Activated T-helper 1 cell treated with anti-CD3 and anti-CD28 coated beads, Interleukin-12 subunit alpha, Interleukin-12 subunit beta, Interleukin-2, Interleukin-4 antibody, amounts not matched to agents 30 ng/mL and 10 ng/mL and 1 ng/mL, durations not matched to agents 14 hours and 24 hours and 36 hours (primary cell): ENCODE data around the gene PITPNM2. TPM values are rescaled to one million over a fixed set of nuclear protein-coding genes. Genes with fewer than 3 reads are reported as not detected.

Experiments used
- DNase-seq: peaks from one replicate; pipeline ENCODE4 v3.0.0; 2021; ENCODE audit warnings: low spot score
- H3K27ac Mint-ChIP-seq: one replicate; pipeline ENCODE4 v1.8.0; 2021; ENCODE audit warnings: mild to moderate bottlenecking, mixed read lengths
- H3K27me3 Mint-ChIP-seq: one replicate; pipeline ENCODE4 v1.8.0; 2022; ENCODE audit warnings: mild to moderate bottlenecking, moderate library complexity, mixed read lengths; ENCODE audit not compliant: insufficient read depth
- H3K36me3 Mint-ChIP-seq: one replicate; pipeline ENCODE4 v1.8.0; 2021; ENCODE audit warnings: low read depth, mixed read lengths
- H3K4me1 Mint-ChIP-seq: one replicate; pipeline ENCODE4 v1.8.0; 2021; ENCODE audit warnings: low read depth, mixed read lengths
- H3K4me3 Mint-ChIP-seq: one replicate; pipeline ENCODE4 v1.8.0; 2021; ENCODE audit warnings: mild to moderate bottlenecking, moderate library complexity, mixed read lengths
- H3K9me3 Mint-ChIP-seq: one replicate; pipeline ENCODE4 v1.8.0; 2021; ENCODE audit warnings: mixed read lengths
- intact Hi-C: fragments of 100-400 bp; cut with micrococcal nuclease; formaldehyde crosslinking; loops from one replicate; pipeline ENCODE4 v1.15.1; 2024
- total RNA-seq: library from RNA; stranded (reverse); gene quantifications from 2 replicates; pipeline ENCODE4 v1.2.3, GENCODE V29; 2022

Gene PITPNM2
- total RNA-seq, 1 donor from 2014 or later: 22.3 TPM

GRCh38 chr12:123126294-123127181 is 24.4 kb downstream of the PITPNM2 start:
- Mint-ChIP-seq H3K27ac (no peak overlapping the region), H3K9me3 (no peaks in the 10 kb centered on the region), H3K4me3 (no peak overlapping the region), H3K27me3 (no peaks in the 10 kb centered on the region), H3K4me1 (peaks cover 33% of the 10 kb centered on the region), H3K36me3 (peaks cover 6% of the 10 kb centered on the region)
- intact Hi-C loops: no loop called here
- no peak for DNase-seq

GRCh38 chr12:123122626-123123025 is 28.3 kb downstream of the PITPNM2 start:
- H3K27ac Mint-ChIP-seq: peak overlapping the region; percentile 15
- no peaks in the 10 kb centered on the region for H3K27me3 Mint-ChIP-seq
- intact Hi-C loops: loop anchor here (5.0 kb wide), 2 partner anchors 45 to 80 kb away; no protein-coding TSS in a partner anchor
- peaks cover 58% of the 10 kb centered on the region for H3K4me1 Mint-ChIP-seq
- no peak for DNase-seq
- peak overlapping the region; percentile 53 for H3K4me3 Mint-ChIP-seq
- H3K36me3 Mint-ChIP-seq: peaks cover 12% of the 10 kb centered on the region
- no peaks in the 10 kb centered on the region for H3K9me3 Mint-ChIP-seq

- Mint-ChIP-seq H3K27me3 (no peaks in the 10 kb centered on the region), H3K36me3 (peaks cover 13% of the 10 kb centered on the region), H3K27ac (peak overlapping the region; percentile 24), H3K4me1 (peaks cover 56% of the 10 kb centered on the region), H3K9me3 (no peaks in the 10 kb centered on the region), H3K4me3 (peak overlapping the region; percentile 53)
- DNase-seq: no peak
- intact Hi-C loops: loop anchor here (5.0 kb wide), 2 partner anchors 46 to 79 kb away; no protein-coding TSS in a partner anchor
Observed at GRCh38 chr12:123121670-123122069, 29.2 kb downstream of the PITPNM2 start.

GRCh38 chr12:123120452-123121166 is 30.3 kb downstream of the PITPNM2 start:
- Mint-ChIP-seq H3K4me1 (peaks cover 55% of the 10 kb centered on the region), H3K36me3 (peaks cover 10% of the 10 kb centered on the region), H3K27me3 (no peaks in the 10 kb centered on the region), H3K9me3 (no peaks in the 10 kb centered on the region), H3K27ac (peak overlapping the region; percentile 84), H3K4me3 (peak overlapping the region; percentile 37)
- intact Hi-C loops: loop anchor here (1.0 to 5.0 kb wide), 4 partner anchors 13 to 78 kb away; no protein-coding TSS in a partner anchor
- DNase-seq: peak; percentile 20

GRCh38 chr12:123119808-123120207 is 31.1 kb downstream of the PITPNM2 start:
- intact Hi-C loops: loop anchor here (1.0 to 5.0 kb wide), 5 partner anchors 13 to 78 kb away; no protein-coding TSS in a partner anchor
- H3K27me3 Mint-ChIP-seq: no peaks in the 10 kb centered on the region
- peak overlapping the region; percentile 15 for H3K4me3 Mint-ChIP-seq
- peaks cover 10% of the 10 kb centered on the region for H3K36me3 Mint-ChIP-seq
- H3K9me3 Mint-ChIP-seq: no peaks in the 10 kb centered on the region
- H3K4me1 Mint-ChIP-seq: peaks cover 63% of the 10 kb centered on the region
- peak overlapping the region; percentile 84 for H3K27ac Mint-ChIP-seq
- DNase-seq: peak; percentile 41

GRCh38 chr12:123118497-123118896 is 32.4 kb downstream of the PITPNM2 start:
- Mint-ChIP-seq H3K36me3 (peaks cover 10% of the 10 kb centered on the region), H3K4me3 (no peak overlapping the region), H3K27ac (no peak overlapping the region), H3K27me3 (no peaks in the 10 kb centered on the region), H3K9me3 (no peaks in the 10 kb centered on the region), H3K4me1 (peaks cover 69% of the 10 kb centered on the region)
- intact Hi-C loops: loop anchor here (2.0 kb wide), 1 partner anchor 14 kb away; no protein-coding TSS in a partner anchor
- no peak for DNase-seq

GRCh38 chr12:123115409-123116121 is 35.3 kb downstream of the PITPNM2 start:
- no peaks in the 10 kb centered on the region for H3K27me3 Mint-ChIP-seq
- no peak for DNase-seq
- peaks cover 10% of the 10 kb centered on the region for H3K36me3 Mint-ChIP-seq
- intact Hi-C loops: no loop called here
- no peaks in the 10 kb centered on the region for H3K9me3 Mint-ChIP-seq
- H3K4me1 Mint-ChIP-seq: peaks cover 43% of the 10 kb centered on the region
- peak overlapping the region; percentile 55 for H3K27ac Mint-ChIP-seq
- peak overlapping the region; percentile 12 for H3K4me3 Mint-ChIP-seq

GRCh38 chr12:123114304-123115083 is 36.4 kb downstream of the PITPNM2 start:
- H3K4me1 Mint-ChIP-seq: peaks cover 32% of the 10 kb centered on the region
- intact Hi-C loops: no loop called here
- H3K4me3 Mint-ChIP-seq: peak overlapping the region; percentile 12
- no peak for DNase-seq
- H3K27me3 Mint-ChIP-seq: no peaks in the 10 kb centered on the region
- H3K9me3 Mint-ChIP-seq: no peaks in the 10 kb centered on the region
- H3K27ac Mint-ChIP-seq: peak overlapping the region; percentile 55
- H3K36me3 Mint-ChIP-seq: peaks cover 10% of the 10 kb centered on the region

GRCh38 chr12:123113026-123113425 is 37.9 kb downstream of the PITPNM2 start:
- H3K27me3 Mint-ChIP-seq: no peaks in the 10 kb centered on the region
- H3K27ac Mint-ChIP-seq: no peak overlapping the region
- no peak overlapping the region for H3K4me3 Mint-ChIP-seq
- H3K9me3 Mint-ChIP-seq: no peaks in the 10 kb centered on the region
- DNase-seq: no peak
- peaks cover 27% of the 10 kb centered on the region for H3K4me1 Mint-ChIP-seq
- intact Hi-C loops: no loop called here
- peaks cover 6% of the 10 kb centered on the region for H3K36me3 Mint-ChIP-seq

GRCh38 chr12:123111498-123112165 is 39.3 kb downstream of the PITPNM2 start:
- H3K9me3 Mint-ChIP-seq: no peaks in the 10 kb centered on the region
- H3K27ac Mint-ChIP-seq: peak overlapping the region; percentile 12
- peaks cover 13% of the 10 kb centered on the region for H3K36me3 Mint-ChIP-seq
- intact Hi-C loops: no loop called here
- H3K4me1 Mint-ChIP-seq: peaks cover 40% of the 10 kb centered on the region
- no peaks in the 10 kb centered on the region for H3K27me3 Mint-ChIP-seq
- H3K4me3 Mint-ChIP-seq: no peak overlapping the region
- no peak for DNase-seq

GRCh38 chr12:123109319-123109772 is 41.5 kb downstream of the PITPNM2 start:
- DNase-seq: no peak
- H3K9me3 Mint-ChIP-seq: no peaks in the 10 kb centered on the region
- H3K4me1 Mint-ChIP-seq: peaks cover 43% of the 10 kb centered on the region
- H3K27me3 Mint-ChIP-seq: no peaks in the 10 kb centered on the region
- intact Hi-C loops: no loop called here
- peaks cover 14% of the 10 kb centered on the region for H3K36me3 Mint-ChIP-seq
- H3K27ac Mint-ChIP-seq: no peak overlapping the region
- H3K4me3 Mint-ChIP-seq: no peak overlapping the region
